Measurements from ENCODE around the gene LSAMP. TPM values are rescaled to one million over a fixed set of nuclear protein-coding genes. Genes with fewer than 3 reads are reported as not detected.

The LSAMP gene
- total and polyA plus RNA-seq, 2 of the 13 experiments (the other 11 are each of a cell fraction or from before 2014, with no cell fraction given) = not detected

DNA sequence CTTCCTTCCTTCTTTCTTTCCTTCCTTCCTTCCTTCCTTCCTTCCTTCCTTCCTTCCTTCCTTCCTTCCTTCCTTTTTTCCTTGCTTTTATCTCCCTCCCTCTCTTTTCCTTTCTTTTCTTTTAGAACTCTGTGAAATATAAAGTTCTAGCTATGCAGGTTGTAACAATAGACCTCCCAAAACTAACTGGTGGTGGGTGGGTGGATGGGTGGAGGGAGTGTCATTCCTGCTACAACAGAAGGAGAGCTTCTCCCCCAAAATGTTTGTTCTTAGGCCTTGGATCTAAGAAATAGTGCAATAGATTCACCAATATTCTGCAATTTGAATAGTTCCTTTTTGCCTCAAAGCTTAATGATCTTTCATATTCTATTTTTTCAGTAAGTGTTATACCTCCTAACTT, 606.0 kb downstream of the LSAMP start:
- BruUV-seq (replicated peaks) = no TSS peak
- Histone ChIP-seq H3K4me3 (replicated peaks in 1 of 3; ENCODE audit: insufficient read depth in 1 of 3, low read depth in 2 of 3, low read length in 3 of 3) (no peak overlapping the region), H3K36me3 (replicated peaks in 1 of 2; ENCODE audit: control insufficient read depth in 1 of 2, insufficient read depth in 2 of 2, low read length in 2 of 2) (no peaks in the 10 kb centered on the region), H3K27ac (ENCODE audit: extremely low read length, insufficient read depth, low read length) (no peak overlapping the region), H3K4me2 (ENCODE audit: low read depth, low read length) (no peak overlapping the region), H4K20me1 (ENCODE audit: insufficient read depth, low read length) (no peaks in the 10 kb centered on the region), H3K9me3 (ENCODE audit: low read length) (no peaks in the 10 kb centered on the region), H3K79me2 (ENCODE audit: insufficient read depth, low read length) (no peaks in the 10 kb centered on the region), H3K9ac (ENCODE audit: insufficient read depth, low read depth, low read length) (no peak overlapping the region), H3K27me3 (ENCODE audit: control insufficient read depth in 1 of 2, insufficient read depth in 2 of 2, low read length in 2 of 2) (no peaks in the 10 kb centered on the region; a peak in 1 of 5 replicates), H2AFZ (ENCODE audit: low read length) (no peak overlapping the region), H3K4me1 (ENCODE audit: insufficient read depth, low read length) (peaks cover 30% of the 10 kb centered on the region)
- ChIA-PET CTCF (ENCODE audit: low intra/inter-chr PET ratio, low total read pairs) (no interaction called here), POLR2A (no interaction called here)
- intact Hi-C loops (cut with micrococcal nuclease; ENCODE audit: unreplicated experiment) = loop anchor here (5.0 kb wide), 1 partner anchor 73 kb away; no protein-coding TSS in a partner anchor
- no peak for FAIRE-seq
- TF ChIP-seq RBFOX2 (IDR thresholded peaks at IDR 0.05; ENCODE audit: low read depth, low read length) = no peak
- no peak for TF ChIP-seq ZZZ3 (CRISPR knock-in tag; IDR thresholded peaks at IDR 0.05; ENCODE audit: borderline replicate concordance)
- TF ChIP-seq FOXM1 (CRISPR knock-in tag; IDR thresholded peaks at IDR 0.05) = no peak
- no peak for TF ChIP-seq ZNF44 (CRISPR knock-in tag; IDR thresholded peaks at IDR 0.05)
- TF ChIP-seq, protein P1, sequence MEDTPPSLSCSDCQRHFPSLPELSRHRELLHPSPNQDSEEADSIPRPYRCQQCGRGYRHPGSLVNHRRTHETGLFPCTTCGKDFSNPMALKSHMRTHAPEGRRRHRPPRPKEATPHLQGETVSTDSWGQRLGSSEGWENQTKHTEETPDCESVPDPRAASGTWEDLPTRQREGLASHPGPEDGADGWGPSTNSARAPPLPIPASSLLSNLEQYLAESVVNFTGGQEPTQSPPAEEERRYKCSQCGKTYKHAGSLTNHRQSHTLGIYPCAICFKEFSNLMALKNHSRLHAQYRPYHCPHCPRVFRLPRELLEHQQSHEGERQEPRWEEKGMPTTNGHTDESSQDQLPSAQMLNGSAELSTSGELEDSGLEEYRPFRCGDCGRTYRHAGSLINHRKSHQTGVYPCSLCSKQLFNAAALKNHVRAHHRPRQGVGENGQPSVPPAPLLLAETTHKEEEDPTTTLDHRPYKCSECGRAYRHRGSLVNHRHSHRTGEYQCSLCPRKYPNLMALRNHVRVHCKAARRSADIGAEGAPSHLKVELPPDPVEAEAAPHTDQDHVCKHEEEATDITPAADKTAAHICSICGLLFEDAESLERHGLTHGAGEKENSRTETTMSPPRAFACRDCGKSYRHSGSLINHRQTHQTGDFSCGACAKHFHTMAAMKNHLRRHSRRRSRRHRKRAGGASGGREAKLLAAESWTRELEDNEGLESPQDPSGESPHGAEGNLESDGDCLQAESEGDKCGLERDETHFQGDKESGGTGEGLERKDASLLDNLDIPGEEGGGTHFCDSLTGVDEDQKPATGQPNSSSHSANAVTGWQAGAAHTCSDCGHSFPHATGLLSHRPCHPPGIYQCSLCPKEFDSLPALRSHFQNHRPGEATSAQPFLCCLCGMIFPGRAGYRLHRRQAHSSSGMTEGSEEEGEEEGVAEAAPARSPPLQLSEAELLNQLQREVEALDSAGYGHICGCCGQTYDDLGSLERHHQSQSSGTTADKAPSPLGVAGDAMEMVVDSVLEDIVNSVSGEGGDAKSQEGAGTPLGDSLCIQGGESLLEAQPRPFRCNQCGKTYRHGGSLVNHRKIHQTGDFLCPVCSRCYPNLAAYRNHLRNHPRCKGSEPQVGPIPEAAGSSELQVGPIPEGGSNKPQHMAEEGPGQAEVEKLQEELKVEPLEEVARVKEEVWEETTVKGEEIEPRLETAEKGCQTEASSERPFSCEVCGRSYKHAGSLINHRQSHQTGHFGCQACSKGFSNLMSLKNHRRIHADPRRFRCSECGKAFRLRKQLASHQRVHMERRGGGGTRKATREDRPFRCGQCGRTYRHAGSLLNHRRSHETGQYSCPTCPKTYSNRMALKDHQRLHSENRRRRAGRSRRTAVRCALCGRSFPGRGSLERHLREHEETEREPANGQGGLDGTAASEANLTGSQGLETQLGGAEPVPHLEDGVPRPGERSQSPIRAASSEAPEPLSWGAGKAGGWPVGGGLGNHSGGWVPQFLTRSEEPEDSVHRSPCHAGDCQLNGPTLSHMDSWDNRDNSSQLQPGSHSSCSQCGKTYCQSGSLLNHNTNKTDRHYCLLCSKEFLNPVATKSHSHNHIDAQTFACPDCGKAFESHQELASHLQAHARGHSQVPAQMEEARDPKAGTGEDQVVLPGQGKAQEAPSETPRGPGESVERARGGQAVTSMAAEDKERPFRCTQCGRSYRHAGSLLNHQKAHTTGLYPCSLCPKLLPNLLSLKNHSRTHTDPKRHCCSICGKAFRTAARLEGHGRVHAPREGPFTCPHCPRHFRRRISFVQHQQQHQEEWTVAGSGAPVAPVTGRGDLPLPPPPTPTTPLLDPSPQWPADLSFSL (CRISPR knock-in tag; IDR thresholded peaks at IDR 0.05) = no peak
- no peak for TF ChIP-seq SPEN (CRISPR knock-in tag; IDR thresholded peaks at IDR 0.05; ENCODE audit: low read depth)
- TF ChIP-seq ZSCAN30 (CRISPR knock-in tag; IDR thresholded peaks at IDR 0.05) = no peak
- TF ChIP-seq ZNF572 (CRISPR knock-in tag; IDR thresholded peaks at IDR 0.05) = no peak
- TF ChIP-seq SP5 (CRISPR knock-in tag; IDR thresholded peaks at IDR 0.05; ENCODE audit: borderline replicate concordance, low read depth) = no peak
- TF ChIP-seq IKZF4 (CRISPR knock-in tag; IDR thresholded peaks at IDR 0.05; ENCODE audit: borderline replicate concordance, low read depth, not compliant biosample characterization) = no peak
- TF ChIP-seq ZNF83 (CRISPR knock-in tag; IDR thresholded peaks at IDR 0.05; ENCODE audit: borderline replicate concordance) = no peak
- no peak for TF ChIP-seq ZSCAN22 (CRISPR knock-in tag; IDR thresholded peaks at IDR 0.05)
- in situ Hi-C loops (cut with HindIII; ENCODE audit: extremely low pct_ligation_motif_present, low pct_unique_long_range_greater_than_20kb) = no loop called here
- no peak for ATAC-seq
- no peak for DNase-seq (ENCODE audit: low spot score)

All from HepG2 (cell line).